DMS79 (cell line): ENCODE measurements around the gene FOSL1.
"Not testable (repeated sequence)": the region's sequence is repeated elsewhere in the genome, so short reads cannot be mapped to it uniquely, and the experiment has no call there.

Experiments used
- DNase-seq: peaks from one replicate; lab custom pipeline; 2025; lab: John Stamatoyannopoulos, UW

Gene FOSL1

DNA sequence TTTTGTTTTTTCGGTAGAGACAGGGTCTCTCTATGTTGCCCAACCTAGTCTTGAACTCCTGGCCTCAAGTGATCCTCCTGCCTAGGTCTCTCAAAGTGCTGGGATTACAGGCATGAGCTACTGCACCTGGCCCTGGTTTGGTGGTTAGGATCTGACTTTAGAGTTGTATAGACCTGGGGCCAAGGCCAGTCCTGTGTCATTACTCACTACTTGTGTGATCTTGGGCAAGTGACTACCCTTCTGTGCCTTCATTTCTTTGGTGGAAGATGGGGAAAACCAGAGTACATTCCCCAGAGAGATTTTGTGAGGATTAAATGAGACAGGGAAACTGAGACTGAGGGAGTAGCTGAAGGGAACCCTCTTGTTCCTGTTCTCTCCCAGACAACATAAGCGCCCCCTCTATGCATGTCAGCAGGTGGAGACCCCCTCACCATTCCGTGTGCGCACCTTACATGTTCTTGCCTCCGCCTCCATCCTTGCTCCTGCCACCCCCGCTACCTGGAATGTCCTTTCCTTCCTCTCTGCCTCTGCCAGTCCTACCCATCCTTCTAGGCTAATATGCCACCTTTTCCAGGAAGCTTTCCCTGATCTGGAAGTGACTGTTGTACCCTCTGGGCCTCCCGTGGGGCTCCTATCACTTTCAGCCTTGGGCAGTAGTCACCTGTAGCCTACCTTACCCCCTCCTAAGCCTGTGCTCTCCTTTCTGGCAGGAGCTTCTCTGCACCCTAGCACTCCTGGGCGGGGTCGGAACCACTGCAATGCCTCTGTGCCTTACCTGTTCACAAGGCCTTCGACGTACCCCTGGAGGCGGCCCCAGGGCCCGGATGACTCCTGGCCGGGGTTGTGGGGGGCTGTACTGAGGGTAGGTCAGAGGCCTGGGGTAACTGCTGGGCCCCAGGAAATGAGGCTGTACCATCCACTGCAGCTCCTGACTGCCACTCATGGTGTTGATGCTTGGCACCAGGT, 3.9 kb downstream of the FOSL1 start:
- DNase-seq = no peak

GRCh38 chr11:65895482-65895981, 4.7 kb downstream of the FOSL1 start:
- no peak for DNase-seq

DNA sequence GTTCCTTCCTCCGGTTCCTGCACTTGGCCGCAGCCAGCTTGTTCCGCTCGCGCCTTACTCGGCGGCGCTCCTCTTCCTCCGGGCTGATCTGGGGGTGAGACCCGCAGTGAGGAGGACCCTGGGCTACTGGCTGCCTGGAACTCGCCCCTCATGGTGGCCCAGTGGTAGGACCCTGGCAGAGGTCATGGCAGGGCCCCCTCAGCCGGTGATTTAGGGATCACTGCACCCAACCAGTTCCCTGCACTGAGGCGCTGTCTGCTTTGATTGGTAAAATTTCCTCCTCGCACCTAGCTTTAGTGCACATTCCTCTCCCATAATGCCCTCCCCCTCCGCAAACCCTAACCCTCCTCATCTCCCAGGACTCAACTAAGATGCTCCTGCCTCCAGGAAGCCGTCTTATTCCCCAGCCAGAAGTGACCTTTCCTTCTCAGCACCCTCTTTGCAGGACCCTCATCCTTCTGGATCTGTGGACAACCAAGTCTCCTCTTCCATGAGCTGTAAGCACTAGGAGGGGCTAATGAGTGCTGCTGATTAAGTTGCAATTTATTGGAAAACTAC, 6.1 kb downstream of the FOSL1 start:
- no peak for DNase-seq

DNA sequence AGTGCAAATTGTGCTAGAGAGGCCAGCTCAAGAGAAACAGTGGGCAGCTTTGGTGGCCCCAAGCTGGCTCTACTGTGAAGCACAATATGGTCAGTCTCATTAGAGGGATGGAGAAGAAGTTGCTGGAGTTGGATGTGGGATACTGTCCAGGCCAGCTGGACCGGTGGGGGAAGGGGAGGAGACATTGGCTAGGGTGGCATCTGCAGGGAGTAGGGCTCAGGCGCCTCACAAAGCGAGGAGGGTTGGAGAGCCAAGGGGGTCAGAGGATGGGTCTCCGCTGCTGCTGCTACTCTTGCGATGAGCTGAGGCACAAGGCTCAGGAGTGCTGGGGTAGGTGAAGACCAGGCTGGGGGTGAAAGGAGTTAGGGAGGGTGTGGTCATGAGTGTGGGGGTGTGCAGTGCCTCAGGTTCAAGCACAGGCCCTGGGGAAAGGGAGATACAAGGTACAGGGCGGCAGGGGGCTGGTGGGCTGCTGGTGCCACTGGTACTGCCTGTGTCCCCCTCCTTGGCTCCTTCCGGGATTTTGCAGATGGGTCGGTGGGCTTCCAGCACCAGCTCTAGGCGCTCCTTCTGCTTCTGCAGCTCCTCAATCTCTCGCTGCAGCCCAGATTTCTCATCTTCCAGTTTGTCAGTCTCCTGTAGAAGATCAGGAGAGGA, 7.4 kb downstream of the FOSL1 start:
- no peak for DNase-seq

GRCh38 chr11:65892137-65892540, 8.0 kb downstream of the FOSL1 start:
- DNase-seq = not testable (repeated sequence)

- DNase-seq = no peak
These were observed 8.7 kb downstream of the FOSL1 start for GRCh38 chr11:65891219-65892136.

GRCh38 chr11:65890324-65891218, 9.6 kb downstream of the FOSL1 start, which contains the start of gene CCDC85B:
TSS of gene CCDC85B (plus strand) at chr11:65890673. CDS start at chr11:65890784, 111 bp downstream.
- peak; percentile 89 for DNase-seq

DNA sequence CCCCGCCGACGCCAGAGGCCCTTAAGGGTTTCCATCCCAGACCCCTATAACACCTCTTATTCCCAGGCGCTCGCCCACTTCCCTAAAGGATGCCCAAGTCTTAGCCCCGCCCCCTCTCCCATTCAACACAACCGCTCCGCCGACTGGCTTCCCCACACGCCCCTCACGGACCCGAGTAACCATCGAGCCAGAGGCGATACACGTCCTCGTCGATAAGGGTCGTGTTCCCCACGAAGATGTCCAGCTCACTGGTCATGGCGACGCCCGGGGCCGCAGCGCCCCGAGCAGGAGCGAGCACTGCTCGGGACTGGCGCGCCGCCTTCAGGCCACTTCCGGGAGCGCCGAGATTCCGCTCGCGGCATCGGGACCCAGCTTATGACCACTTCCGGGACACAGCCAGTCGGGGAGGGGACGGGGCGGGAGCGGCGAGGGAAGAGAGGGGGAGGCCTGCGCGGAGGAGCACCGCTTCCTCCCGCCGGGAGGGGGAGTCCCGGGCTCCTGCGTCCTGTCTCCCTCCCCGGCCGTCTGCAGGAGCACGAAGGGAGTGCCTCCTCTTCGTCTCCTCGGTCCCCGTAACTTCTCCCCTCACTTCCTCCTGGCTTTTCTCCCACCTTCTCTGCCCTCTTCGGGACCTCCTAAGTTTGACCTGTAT, 11.9 kb downstream of the FOSL1 start, which contains the start of gene FIBP:
TSS of gene FIBP (minus strand) at position 309 of the 652 bp plus-strand sequence. CDS start at position 256, 53 bp downstream.
- peak; percentile 91 for DNase-seq

DNA sequence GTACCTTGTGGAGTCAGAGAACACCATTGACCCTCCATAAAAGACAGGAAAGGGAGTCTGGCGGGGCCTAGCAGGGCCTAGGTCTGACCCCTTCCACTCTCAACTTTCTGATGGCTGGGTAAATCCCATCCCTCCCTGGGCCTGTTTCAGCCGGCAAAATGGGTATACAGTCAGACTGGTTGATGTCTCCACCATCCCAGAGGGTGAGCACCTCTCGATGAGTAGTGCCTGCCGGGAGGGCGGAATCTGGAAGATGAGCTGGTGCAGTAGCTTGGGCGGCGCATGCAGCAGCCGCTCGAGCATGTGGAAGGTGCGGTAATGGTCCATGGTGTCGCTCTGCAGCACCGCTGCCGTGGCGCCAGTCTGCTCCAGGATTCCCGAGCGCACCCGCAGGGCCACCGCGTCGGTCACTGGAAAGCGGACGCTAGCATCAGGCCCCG, 12.4 kb downstream of the FOSL1 start:
- no peak for DNase-seq

DNA sequence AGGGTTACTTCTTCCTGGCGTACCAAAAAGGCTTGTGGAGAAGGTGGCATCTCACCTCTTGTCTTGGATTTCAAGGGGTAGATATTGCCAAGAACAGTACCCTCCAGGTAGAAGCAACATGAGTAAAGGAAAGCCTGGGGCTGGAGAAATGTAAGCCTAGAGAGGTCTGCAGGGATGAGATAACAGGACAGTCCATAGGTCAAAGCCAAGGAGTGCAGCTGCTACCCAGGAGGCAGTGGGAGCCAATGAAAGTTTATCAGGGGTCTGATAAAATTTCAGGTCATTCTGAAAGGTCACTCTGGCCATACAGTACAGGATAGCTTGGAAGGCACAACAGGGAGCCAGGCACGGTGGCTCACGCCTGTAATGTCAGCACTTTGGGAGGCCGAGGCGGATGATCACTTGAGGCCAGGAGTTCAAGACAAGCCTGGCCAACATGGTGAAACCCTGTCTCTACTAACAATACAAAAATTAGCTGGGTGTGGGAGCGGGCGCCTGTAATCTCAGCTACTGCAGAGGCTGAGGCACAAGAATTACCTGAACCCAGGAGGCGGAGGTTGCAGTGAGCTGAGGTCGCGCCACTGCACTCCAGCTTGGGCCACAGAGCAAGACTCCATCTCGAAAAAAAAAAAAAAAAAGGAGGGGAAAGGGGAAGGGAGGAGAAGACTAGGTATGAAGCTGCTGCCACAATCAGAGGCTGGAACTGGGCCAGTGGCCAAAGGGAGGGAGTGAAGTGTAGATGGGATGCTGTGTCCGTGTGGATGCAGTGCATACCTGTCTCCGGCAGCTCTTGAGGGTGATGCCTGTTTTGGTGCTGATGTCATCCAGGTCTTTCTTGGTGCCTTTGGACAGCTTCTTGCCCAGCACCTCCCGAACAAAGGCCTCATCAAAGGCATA, 13.1 kb downstream of the FOSL1 start:
- no peak for DNase-seq

DNA sequence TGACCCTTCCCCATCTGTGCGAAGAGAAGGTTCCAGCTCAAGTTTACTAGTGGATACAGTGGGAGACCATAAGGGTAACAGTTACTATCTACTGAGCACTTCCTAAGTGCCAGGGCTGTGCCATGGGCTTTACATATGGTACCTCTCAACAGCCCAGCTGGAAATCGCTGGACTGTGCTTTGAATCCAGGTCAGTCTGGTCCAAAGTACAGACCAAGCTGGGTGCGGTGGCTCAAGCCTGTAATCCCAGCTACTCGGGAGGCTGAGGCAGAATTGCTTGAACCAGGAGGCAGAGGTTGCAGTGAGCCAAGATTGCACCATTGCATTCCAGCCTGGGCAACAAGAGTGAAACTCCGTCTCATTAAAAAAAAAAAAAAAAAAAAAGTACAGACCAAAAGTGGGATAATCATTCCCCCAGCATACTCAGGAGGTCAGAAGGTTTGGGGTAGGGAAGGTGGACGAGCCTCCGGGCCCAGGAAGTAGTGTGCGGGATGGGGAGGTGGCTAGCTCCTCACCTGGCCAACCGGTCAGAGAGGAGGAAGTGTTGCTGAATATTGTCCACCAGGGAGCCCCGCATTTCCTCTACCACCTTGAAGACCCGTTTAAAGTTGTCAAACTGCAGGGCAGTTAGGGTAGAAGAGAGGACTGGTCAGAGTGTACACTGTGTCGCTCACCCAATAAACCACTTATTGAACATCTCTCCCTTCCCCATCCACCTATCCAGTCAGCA, 14.2 kb downstream of the FOSL1 start:
- DNase-seq = no peak

GRCh38 chr11:65885231-65885630, 15.0 kb downstream of the FOSL1 start:
- DNase-seq = no peak

DNA sequence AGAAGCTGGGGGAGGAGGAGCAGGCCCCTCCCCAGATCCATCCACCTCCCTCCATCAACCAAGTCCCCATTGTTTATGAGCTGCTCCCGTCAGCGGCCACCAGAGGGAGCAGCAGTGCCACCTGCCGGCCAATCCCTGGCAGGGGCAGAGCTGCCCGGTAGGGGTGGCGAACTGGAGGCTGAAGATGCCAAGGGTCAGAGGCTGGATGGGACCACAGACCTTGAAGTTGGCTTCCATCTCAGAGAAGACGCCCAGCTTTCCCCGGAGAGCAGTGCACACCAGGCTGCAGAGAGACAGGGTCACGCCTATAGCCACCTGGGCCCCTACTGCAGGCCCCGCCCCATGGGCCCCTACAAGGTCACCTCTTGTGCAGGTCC, 15.5 kb downstream of the FOSL1 start:
- no peak for DNase-seq

- DNase-seq = no peak
These were observed 16.1 kb downstream of the FOSL1 start for GRCh38 chr11:65883786-65884715.

DNA sequence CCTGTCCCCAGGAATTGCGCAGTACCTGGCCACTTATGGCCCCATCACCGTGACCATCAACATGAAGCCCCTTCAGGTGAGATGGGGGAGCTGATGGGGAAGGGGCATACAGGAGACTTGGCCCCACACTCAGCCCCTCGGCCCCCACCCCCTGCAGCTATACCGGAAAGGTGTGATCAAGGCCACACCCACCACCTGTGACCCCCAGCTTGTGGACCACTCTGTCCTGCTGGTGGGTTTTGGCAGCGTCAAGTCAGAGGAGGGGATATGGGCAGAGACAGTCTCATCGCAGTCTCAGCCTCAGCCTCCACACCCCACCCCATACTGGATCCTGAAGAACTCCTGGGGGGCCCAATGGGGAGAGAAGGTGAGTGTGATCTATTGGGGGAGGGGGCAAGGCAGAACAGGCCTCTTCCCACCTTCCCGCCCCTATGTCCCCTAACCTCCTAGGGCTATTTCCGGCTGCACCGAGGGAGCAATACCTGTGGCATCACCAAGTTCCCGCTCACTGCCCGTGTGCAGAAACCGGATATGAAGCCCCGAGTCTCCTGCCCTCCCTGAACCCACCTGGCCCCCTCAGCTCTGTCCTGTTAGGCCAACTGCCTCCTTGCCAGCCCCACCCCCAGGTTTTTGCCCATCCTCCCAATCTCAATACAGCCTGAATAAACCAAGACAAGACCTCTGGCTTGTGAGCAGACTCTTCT, 17.0 kb downstream of the FOSL1 start:
- DNase-seq = no peak
